SK-N-SH treated with all-trans-retinoic acid at 6 μM for 48 hours (cell line): ENCODE data around the gene ZFP90.
A peak's percentile ranks its signal among the peaks of the same experiment; 100 is the strongest.
"Not testable (repeated sequence)": the region's sequence is repeated elsewhere in the genome, so short reads cannot be mapped to it uniquely, and the experiment has no call there.

Experiments used
- ATAC-seq: fragments of 200-7000 bp; cut with Tn5 transposase; 3 replicates; pipeline ENCODE4 v1.9.1; 2020; ENCODE audit warnings: mild to moderate bottlenecking, moderate library complexity
- ARNTL ChIP-seq: fragments of 450-650 bp; formaldehyde crosslinking; IDR thresholded peaks from 2 replicates; pipeline ENCODE4 v1.5.0; 2020; ENCODE audit warnings: low read depth, mild to moderate bottlenecking, moderate library complexity, borderline replicate concordance
- BACH2 ChIP-seq: fragments of 250-450 bp; sonication (Bioruptor Pico); IDR thresholded peaks from 2 replicates; pipeline ENCODE4 v1.9.0; 2021; ENCODE audit warnings: mild to moderate bottlenecking, borderline replicate concordance
- CSDC2 ChIP-seq: fragments of 250-450 bp; sonication (Bioruptor Pico); IDR thresholded peaks from 2 replicates; pipeline ENCODE4 v1.5.0; 2020; ENCODE audit warnings: mild to moderate bottlenecking, moderate library complexity
- ESRRG ChIP-seq: fragments of 250-450 bp; sonication (Bioruptor Pico); IDR thresholded peaks from 2 replicates; pipeline ENCODE4 v1.6.1; 2021; ENCODE audit warnings: mild to moderate bottlenecking
- GLIS3 ChIP-seq: fragments of 250-450 bp; sonication (Bioruptor Pico); IDR thresholded peaks from 2 replicates; pipeline ENCODE4 v1.5.0; 2020; ENCODE audit warnings: mild to moderate bottlenecking, moderate library complexity
- ISL1 ChIP-seq: fragments of 250-450 bp; sonication (Bioruptor Pico); IDR thresholded peaks from 2 replicates; pipeline ENCODE4 v2.1.2; 2022; ENCODE audit warnings: mild to moderate bottlenecking, moderate library complexity
- OSR1 ChIP-seq: fragments of 250-450 bp; sonication (Bioruptor Pico); IDR thresholded peaks from 2 replicates; pipeline ENCODE4 v1.8.0; 2022; ENCODE audit warnings: moderate library complexity, mild to moderate bottlenecking, inconsistent platforms
- PATZ1 ChIP-seq: fragments of 250-450 bp; sonication (Bioruptor Pico); IDR thresholded peaks from 2 replicates; pipeline ENCODE4 v1.8.0; 2020; ENCODE audit warnings: mild to moderate bottlenecking, moderate library complexity, borderline replicate concordance
- PPARA ChIP-seq: fragments of 250-450 bp; sonication (Bioruptor Pico); IDR thresholded peaks from 2 replicates; pipeline ENCODE4 v1.5.0; 2020; ENCODE audit warnings: mild to moderate bottlenecking, borderline replicate concordance
- RARB ChIP-seq: fragments of 250-450 bp; sonication (Bioruptor Pico); IDR thresholded peaks from 2 replicates; pipeline ENCODE4 v1.8.0; 2021; ENCODE audit warnings: mild to moderate bottlenecking, moderate library complexity
- TCF4 ChIP-seq: fragments of 250-450 bp; sonication (Bioruptor Pico); IDR thresholded peaks from 2 replicates; pipeline ENCODE4 v1.8.0; 2021; ENCODE audit warnings: mild to moderate bottlenecking, moderate library complexity, borderline replicate concordance
- TOX ChIP-seq: fragments of 250-450 bp; sonication (Bioruptor Pico); IDR thresholded peaks from 2 replicates; pipeline ENCODE4 v1.8.0; 2021; ENCODE audit warnings: mild to moderate bottlenecking, moderate library complexity, borderline replicate concordance
- TSHZ2 ChIP-seq: fragments of 250-450 bp; sonication (Bioruptor Pico); IDR thresholded peaks from 2 replicates; pipeline ENCODE4 v1.5.0; 2020; ENCODE audit warnings: mild to moderate bottlenecking, moderate library complexity
- ZC3H10 ChIP-seq: fragments of 250-450 bp; sonication (Bioruptor Pico); IDR thresholded peaks from 2 replicates; pipeline ENCODE4 v1.5.1; 2021; ENCODE audit warnings: mild to moderate bottlenecking, moderate library complexity
- ZFP3 ChIP-seq: fragments of 250-450 bp; sonication (Bioruptor Pico); IDR thresholded peaks from 2 replicates; pipeline ENCODE4 v1.5.0; 2020; ENCODE audit warnings: mild to moderate bottlenecking, moderate library complexity
- ZFP30 ChIP-seq: fragments of 450-650 bp; formaldehyde crosslinking; IDR thresholded peaks from 2 replicates; pipeline ENCODE4 v1.5.0; 2022; ENCODE audit warnings: mild to moderate bottlenecking, moderate library complexity
- ZNF70 ChIP-seq: fragments of 450-650 bp; formaldehyde crosslinking; IDR thresholded peaks from 2 replicates; pipeline ENCODE4 v1.5.0; 2020; ENCODE audit warnings: mild to moderate bottlenecking, moderate library complexity
- ZNF8 ChIP-seq: fragments of 450-650 bp; formaldehyde crosslinking; IDR thresholded peaks from 2 replicates; pipeline ENCODE4 v1.5.0; 2020; ENCODE audit warnings: mild to moderate bottlenecking, moderate library complexity
- TF ChIP-seq, protein P1 (sequence below): fragments of 250-450 bp; sonication (Bioruptor Pico); IDR thresholded peaks from 2 replicates; pipeline ENCODE4 v1.5.1; 2021; ENCODE audit warnings: mild to moderate bottlenecking, moderate library complexity
- TF ChIP-seq, protein P2 (sequence below): fragments of 250-450 bp; sonication (Bioruptor Pico); IDR thresholded peaks from 2 replicates; pipeline ENCODE4 v1.8.0; 2021; ENCODE audit warnings: low read depth, mild to moderate bottlenecking, moderate library complexity, borderline replicate concordance
- TF ChIP-seq, protein P3 (sequence below): fragments of 250-450 bp; sonication (Bioruptor Pico); IDR thresholded peaks from 2 replicates; pipeline ENCODE4 v1.5.1; 2020; ENCODE audit warnings: low read depth, mild to moderate bottlenecking, moderate library complexity

Gene ZFP90

DNA sequence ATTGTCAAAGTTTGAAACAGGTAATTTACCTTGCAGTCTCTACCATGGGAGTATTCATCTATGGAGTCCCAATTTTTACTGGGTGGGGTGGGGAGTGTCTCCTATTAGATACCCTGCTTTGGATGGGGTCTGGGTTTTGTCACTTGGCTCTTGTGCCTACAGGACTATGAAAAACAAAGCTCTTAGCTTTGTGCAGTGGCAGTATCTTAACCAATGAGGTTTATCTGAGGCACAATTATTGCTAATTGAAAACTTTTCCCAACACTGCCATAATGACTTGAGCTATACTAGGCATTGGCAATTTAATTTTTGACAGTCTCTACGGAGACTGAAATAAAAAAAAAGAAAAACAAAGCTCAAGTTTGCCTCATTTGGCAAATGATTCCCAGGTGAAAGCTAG, 3.8 kb upstream of the ZFP90 start:
- no peak for ATAC-seq
- TF ChIP-seq ZC3H10 (no peak), RARB (CRISPR knock-in tag) (no peak), CSDC2 (CRISPR knock-in tag) (no peak), ZFP30 (CRISPR knock-in tag) (no peak), ESRRG (CRISPR knock-in tag) (no peak), BACH2 (no peak)
- TF ChIP-seq, protein P1, sequence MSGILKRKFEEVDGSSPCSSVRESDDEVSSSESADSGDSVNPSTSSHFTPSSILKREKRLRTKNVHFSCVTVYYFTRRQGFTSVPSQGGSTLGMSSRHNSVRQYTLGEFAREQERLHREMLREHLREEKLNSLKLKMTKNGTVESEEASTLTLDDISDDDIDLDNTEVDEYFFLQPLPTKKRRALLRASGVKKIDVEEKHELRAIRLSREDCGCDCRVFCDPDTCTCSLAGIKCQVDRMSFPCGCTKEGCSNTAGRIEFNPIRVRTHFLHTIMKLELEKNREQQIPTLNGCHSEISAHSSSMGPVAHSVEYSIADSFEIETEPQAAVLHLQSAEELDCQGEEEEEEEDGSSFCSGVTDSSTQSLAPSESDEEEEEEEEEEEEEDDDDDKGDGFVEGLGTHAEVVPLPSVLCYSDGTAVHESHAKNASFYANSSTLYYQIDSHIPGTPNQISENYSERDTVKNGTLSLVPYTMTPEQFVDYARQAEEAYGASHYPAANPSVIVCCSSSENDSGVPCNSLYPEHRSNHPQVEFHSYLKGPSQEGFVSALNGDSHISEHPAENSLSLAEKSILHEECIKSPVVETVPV: no peak
- TF ChIP-seq, all 23 proteins: peak for 0

GRCh38 chr16:68539711-68540239, 684 bp downstream of the ZFP90 start:
- peak; percentile 61 for ATAC-seq
- TF ChIP-seq, protein P2, sequence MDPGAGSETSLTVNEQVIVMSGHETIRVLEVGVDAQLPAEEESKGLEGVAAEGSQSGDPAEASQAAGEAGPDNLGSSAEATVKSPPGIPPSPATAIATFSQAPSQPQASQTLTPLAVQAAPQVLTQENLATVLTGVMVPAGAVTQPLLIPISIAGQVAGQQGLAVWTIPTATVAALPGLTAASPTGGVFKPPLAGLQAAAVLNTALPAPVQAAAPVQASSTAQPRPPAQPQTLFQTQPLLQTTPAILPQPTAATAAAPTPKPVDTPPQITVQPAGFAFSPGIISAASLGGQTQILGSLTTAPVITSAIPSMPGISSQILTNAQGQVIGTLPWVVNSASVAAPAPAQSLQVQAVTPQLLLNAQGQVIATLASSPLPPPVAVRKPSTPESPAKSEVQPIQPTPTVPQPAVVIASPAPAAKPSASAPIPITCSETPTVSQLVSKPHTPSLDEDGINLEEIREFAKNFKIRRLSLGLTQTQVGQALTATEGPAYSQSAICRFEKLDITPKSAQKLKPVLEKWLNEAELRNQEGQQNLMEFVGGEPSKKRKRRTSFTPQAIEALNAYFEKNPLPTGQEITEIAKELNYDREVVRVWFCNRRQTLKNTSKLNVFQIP (CRISPR knock-in tag): no peak
- TF ChIP-seq ZNF70 (peak; percentile 22; the same call in 1 of the 2 replicates), OSR1 (CRISPR knock-in tag) (no peak), CSDC2 (CRISPR knock-in tag) (no peak), ZC3H10 (no peak), ISL1 (CRISPR knock-in tag) (no peak)
- TF ChIP-seq, protein P1: no peak

GRCh38 chr16:68548947-68549346, 9.9 kb downstream of the ZFP90 start:
- ATAC-seq: no peak
- TF ChIP-seq ZFP30 (CRISPR knock-in tag) (no peak), TCF4 (CRISPR knock-in tag) (no peak)

- TF ChIP-seq ZFP3 (CRISPR knock-in tag): no peak
- no peak for TF ChIP-seq CSDC2 (CRISPR knock-in tag)
- TF ChIP-seq ZNF8 (CRISPR knock-in tag): no peak
- TF ChIP-seq OSR1 (CRISPR knock-in tag): no peak
- TF ChIP-seq PATZ1 (CRISPR knock-in tag): no peak
- TF ChIP-seq ESRRG (CRISPR knock-in tag): no peak
- TF ChIP-seq, protein P1: no peak
- TF ChIP-seq ARNTL (CRISPR knock-in tag): no peak
- TF ChIP-seq, protein P3, sequence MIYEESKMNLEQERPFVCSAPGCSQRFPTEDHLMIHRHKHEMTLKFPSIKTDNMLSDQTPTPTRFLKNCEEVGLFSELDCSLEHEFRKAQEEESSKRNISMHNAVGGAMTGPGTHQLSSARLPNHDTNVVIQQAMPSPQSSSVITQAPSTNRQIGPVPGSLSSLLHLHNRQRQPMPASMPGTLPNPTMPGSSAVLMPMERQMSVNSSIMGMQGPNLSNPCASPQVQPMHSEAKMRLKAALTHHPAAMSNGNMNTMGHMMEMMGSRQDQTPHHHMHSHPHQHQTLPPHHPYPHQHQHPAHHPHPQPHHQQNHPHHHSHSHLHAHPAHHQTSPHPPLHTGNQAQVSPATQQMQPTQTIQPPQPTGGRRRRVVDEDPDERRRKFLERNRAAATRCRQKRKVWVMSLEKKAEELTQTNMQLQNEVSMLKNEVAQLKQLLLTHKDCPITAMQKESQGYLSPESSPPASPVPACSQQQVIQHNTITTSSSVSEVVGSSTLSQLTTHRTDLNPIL (CRISPR knock-in tag): no peak
- no peak for TF ChIP-seq PPARA (CRISPR knock-in tag)
- no peak for TF ChIP-seq GLIS3
- TF ChIP-seq TOX: no peak
- no peak for TF ChIP-seq ZFP30 (CRISPR knock-in tag)
- no peak for TF ChIP-seq TSHZ2 (CRISPR knock-in tag)
- TF ChIP-seq, protein P2 (CRISPR knock-in tag): no peak
- no peak for TF ChIP-seq RARB (CRISPR knock-in tag)
- no peak for TF ChIP-seq TCF4 (CRISPR knock-in tag)
- TF ChIP-seq ZC3H10: no peak
- TF ChIP-seq ZNF70: no peak
- no peak for ATAC-seq
These were observed 14.1 kb downstream of the ZFP90 start for GRCh38 chr16:68553186-68553585.

- ATAC-seq: not testable (repeated sequence)
These were observed 21.2 kb downstream of the ZFP90 start for GRCh38 chr16:68560341-68560740.
